Endothelial cell of hepatic sinusoid (primary cell): ENCODE results near the gene SPTA1.
"Not testable (repeated sequence)": the region's sequence is repeated elsewhere in the genome, so short reads cannot be mapped to it uniquely, and the experiment has no call there.

ENCODE experiments used
- in situ Hi-C: cut with HindIII; loops from 2 replicates; pipeline ENCODE4 v1.10.0; 2017; ENCODE audit warnings: low sequenced_read_pairs

SPTA1 gene

DNA sequence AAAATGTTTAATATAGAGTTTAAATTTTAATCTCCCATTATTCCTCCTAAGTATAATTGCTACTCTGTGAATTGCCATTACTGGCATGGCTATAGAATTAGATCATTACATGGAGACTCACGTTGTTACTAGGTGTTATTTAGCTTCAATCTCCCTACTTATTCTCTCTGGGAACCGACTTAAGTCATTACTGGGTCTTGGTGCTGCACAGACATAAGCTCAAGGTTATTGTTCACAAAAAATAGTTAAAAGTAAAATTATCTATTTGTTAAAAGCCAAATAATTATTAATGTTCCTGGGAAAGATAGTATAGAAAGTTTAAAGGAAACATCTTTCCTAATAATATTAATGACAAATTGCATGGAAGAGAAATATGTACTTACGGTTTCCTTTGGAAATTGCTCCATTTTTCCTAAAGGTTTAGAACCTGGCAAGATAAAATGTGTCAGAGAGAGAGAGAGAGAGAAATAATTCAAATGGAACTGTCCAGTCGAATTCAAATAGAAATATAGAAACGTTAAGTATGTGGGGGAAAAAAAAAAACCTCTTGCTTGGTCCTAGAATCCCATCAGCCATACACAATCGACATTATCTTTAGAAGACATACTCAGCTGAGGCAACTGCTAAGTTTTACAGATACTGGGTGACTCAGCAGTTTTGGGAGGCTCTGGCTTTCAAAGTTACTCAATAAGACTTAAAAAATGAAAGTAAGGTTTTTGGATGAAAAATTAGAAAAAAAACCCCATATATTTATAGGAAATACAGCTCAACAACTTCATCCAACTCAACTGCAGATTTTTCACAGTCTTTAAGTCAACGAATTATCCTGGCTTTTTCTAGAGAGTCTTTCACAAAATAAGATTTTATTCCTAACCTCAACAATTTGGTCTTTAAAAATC lies at the start of gene SPTA1:
SPTA1 (minus strand) TSS at position 605 of the 899 bp plus-strand sequence; CDS start at position 407, 198 bp downstream.
- in situ Hi-C loops: no loop called here

GRCh38 chr1:158735848-158736247 lies 49.3 kb upstream of the SPTA1 start:
- in situ Hi-C loops: loop anchor here (10.0 kb wide), 1 partner anchor 59 kb away; no protein-coding TSS in a partner anchor

- in situ Hi-C loops: loop anchor here (10.0 kb wide), 1 partner anchor 62 kb away; no protein-coding TSS in a partner anchor
Observed at GRCh38 chr1:158732524-158732923, 46.0 kb upstream of the SPTA1 start.

DNA sequence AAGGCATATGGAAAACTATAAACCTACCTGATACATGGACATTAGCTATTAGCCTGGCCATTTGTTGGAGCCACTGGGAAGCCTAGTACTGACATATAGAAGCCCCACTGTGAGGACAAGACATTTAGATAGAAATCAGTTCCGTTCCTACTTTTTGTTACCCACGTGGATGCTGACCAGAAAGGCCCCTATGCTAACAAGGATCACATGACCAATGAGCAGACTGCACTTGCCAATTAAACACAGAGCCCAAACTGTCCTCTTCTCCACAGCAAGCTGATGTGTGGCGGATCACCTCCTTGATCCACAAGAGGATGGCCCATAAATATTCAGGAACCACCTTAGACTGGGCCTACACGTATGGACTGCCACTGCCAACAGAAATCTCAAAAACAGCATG lies 45.2 kb upstream of the SPTA1 start:
- in situ Hi-C loops: loop anchor here (10.0 kb wide), 1 partner anchor 63 kb away; no protein-coding TSS in a partner anchor

DNA sequence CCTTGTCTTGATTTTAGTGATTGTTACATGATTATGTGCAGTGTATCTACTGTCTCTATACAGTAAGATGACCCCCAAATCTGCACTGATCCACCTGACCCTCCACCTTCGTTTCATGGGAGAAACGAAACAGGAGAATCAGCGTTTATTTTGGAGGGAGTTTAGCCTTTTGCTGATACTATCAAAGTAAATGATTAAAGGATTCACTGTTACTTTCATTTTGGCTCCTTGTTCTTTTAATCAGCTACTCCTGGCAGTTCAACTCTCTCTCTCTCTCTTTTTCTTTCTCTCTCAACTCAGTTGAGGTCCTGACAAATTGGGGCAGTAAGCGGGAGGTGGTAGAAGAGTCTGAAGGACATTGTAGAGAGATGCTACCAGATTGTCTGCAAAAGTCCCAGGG lies 43.9 kb upstream of the SPTA1 start:
- in situ Hi-C loops: loop anchor here (10.0 kb wide), 1 partner anchor 64 kb away; no protein-coding TSS in a partner anchor

DNA sequence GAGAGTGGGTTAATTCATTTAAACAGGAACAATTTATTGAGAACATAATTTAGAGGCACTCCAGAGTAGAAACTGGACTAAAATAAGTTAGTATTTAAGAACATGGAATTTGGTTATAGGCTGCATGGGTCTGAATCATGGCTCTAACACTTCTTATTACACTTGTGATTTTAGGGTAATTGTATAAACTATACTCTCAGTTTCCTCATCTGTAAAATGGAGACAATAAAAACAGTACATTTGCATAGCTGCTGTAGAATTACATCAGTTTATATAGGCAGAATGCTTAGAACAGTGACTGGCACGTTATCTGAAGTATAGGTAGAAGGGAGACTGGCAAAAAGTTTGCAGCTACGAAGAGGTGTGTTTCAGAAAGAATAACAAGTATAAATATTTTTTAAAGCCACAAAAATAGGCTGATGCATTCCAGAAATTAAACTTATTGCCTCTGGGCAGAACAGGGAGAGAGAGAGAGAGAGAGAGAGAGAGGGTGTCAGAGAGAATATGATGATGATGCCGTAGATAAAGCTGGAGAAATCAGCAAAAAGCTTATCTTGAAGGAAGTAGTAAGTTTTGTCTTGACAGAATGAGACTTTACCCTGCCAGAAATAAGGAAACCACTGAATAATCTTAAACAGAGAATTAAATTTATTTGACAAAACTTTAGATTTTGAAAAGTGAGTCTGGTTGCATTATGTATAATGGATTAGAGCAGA lies 42.2 kb upstream of the SPTA1 start:
- in situ Hi-C loops: no loop called here

GRCh38 chr1:158724442-158724841 lies 37.9 kb upstream of the SPTA1 start:
- in situ Hi-C loops: no loop called here

DNA sequence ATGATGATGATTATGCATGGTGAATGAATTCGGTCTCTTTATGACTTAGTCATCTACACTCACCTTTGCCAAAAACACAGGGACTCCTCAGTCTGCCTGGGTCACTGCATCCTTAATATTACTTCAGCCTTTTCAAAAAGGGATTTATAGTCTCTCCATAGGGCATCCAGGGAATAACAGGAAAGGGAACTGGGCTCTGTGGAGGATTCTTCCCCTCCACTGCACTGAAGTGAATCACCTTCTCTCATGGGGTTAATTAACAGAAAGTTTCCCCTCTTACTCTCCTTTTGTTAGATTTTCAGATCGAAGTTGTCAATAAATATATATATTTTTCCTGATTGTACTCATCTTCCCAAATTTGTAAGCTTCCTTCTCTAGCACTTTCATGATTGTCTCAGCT lies 34.1 kb upstream of the SPTA1 start, which contains the start of gene OR6K3:
OR6K3 (minus strand) TSS at position 101 of the 400 bp plus-strand sequence. CDS start 2,605 bp downstream, outside the sequence.
- in situ Hi-C loops: no loop called here

GRCh38 chr1:158719664-158720063 lies 33.1 kb upstream of the SPTA1 start:
- in situ Hi-C loops: no loop called here

DNA sequence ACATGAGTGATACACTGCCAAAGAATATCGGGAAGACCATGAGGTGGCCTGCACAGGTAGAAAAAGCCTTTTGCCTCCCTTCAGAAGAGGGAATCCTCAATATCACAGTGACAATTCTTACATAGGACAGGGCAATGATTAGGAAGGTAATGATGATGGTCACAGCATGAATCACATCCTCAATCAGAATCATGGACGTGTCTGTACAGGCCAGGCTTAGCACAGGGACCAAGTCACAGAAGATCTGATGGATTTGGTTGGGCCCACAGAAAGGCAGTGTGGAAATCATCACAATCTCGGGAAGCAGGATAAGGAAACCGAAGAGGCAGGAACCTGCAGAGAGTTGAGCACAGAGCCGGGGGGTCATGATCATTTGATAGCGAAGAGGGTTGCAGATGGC lies 30.8 kb upstream of the SPTA1 start:
- in situ Hi-C loops: no loop called here

- in situ Hi-C loops: no loop called here
Observed at GRCh38 chr1:158716335-158716734, 29.8 kb upstream of the SPTA1 start.

- in situ Hi-C loops: no loop called here
Observed at GRCh38 chr1:158714754-158715153, 28.2 kb upstream of the SPTA1 start.

DNA sequence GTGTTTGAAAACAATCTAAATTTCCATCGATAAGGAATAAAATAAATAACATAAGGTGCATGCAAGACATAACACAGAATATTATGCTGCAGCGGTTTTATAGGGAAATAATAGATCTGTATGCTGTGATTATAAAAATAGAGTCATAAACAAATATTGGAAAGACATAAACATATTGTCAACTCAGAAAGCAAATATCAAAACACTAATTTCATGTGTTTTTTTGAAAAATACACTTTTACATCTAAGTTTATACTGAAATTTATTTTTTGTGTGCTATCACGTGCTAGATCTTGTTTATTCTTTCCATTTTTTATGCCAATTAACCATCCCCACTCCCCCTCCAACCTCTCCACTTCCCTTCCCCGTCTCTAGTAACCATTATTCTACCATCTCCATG lies 24.6 kb upstream of the SPTA1 start:
- in situ Hi-C loops: no loop called here

DNA sequence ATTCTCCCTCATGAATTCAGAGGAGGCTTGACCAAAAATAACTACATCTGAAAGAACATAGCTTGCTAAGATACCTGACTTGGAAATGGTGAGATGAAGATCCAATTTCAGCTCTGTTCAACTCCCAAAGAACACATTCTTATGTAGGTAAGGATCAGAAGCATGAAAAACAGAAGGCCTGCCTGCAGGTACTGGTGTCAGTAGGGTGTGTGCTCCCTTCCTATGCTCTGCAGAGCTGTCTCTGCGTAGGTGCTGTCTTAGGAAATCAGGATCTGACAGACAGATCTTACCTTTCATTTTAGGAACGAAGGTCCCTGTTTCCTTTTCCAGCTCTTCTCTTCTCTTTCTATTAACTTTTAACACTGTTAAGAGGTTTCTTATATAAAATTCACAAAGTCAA lies 19.6 kb upstream of the SPTA1 start:
- in situ Hi-C loops: no loop called here

- in situ Hi-C loops: no loop called here
Observed at GRCh38 chr1:158700552-158700951, 14.0 kb upstream of the SPTA1 start, which contains the start of gene OR6K2. TSS of gene OR6K2 (minus strand) at chr1:158700652. CDS start at chr1:158700652, 0 bp downstream.

- in situ Hi-C loops: no loop called here
Observed at GRCh38 chr1:158694596-158694995, 8.1 kb upstream of the SPTA1 start.

DNA sequence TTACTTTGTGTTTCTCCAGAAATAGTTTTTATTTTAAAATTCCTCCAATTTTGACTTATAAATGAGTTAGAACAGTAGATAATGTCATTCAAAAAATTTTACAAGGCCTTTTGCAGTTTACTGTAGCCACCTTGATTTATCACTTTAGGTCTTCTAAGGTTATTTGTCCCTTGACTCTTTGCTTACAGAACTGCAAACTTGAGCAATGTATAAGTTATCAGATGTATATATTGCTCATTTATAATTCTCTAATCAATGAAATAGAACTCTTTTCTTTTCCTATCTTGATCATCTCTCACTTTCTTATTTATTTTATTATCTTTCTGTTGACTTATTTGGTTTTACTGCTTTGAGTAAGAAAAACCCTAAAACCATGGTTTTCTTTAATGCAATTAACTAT lies 5.8 kb upstream of the SPTA1 start:
- in situ Hi-C loops: no loop called here

GRCh38 chr1:158691907-158692306 lies 5.4 kb upstream of the SPTA1 start:
- in situ Hi-C loops: no loop called here

DNA sequence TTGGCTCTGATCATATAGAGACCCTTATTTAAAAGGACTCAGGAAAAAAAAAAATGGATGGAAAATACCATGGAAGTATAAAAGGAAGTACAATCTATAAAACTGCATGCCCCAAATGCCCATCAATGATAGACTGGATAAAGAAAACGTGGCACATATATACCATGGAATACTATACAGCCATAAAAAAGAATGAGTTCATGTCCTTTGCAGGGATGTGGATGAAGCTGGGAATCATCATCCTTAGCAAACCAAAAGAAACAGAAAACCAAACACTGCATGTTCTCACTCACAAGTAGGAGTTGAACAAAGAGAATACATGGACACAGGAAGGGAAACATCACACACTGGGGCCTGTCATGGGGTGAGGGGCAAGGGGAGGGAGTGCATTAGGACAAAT lies 4.6 kb upstream of the SPTA1 start:
- in situ Hi-C loops: not testable (repeated sequence)

DNA sequence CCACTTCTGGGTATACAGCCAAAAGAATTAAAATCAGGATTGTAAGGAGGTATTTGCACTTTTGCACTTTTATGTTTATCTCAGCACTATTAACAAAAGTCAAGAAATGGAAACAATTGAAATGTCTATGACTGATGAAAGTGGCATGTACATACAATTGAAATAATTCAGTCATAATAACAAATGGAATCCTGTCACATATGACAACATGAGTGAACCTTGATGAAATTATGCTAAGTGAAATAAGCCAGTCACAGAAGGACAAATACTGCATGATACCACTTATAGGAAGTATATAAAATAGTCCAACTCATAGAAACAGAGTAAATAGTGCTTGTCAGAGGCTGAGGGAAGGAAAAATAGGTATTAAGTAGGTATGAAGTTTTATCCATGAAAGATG lies 3.4 kb upstream of the SPTA1 start:
- in situ Hi-C loops: no loop called here

DNA sequence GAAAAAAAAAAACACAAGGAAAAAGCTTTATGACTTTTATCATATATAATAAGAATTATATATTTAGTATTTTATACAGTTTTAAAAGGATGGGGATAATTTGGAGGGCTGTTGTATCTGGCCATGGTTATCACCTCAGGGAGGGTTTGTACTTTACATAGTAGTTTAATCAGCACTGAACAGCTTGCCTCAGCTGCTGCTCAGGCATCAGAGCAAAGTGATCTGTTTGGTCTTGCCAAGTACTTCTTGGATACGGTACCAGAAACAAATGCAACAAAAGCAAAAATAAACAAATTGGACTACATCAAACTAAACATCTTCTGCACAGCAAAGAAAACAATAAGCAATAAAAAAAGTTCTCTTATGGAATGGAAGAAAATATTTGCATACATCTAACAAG lies 2.6 kb upstream of the SPTA1 start:
- in situ Hi-C loops: no loop called here

- in situ Hi-C loops: not testable (repeated sequence)
Observed at GRCh38 chr1:158688343-158688742, 1.8 kb upstream of the SPTA1 start.
